Activated CD4-positive, alpha-beta memory T cell treated with anti-CD3 and anti-CD28 coated beads, Interleukin-2, amount 10 ng/mL, durations not matched to agents 7 days and 5 days (primary cell): ENCODE data around the gene LRRC4C. TPM values are rescaled to one million over a fixed set of nuclear protein-coding genes. Genes with fewer than 3 reads are reported as not detected.
"Not testable (repeated sequence)": the region's sequence is repeated elsewhere in the genome, so short reads cannot be mapped to it uniquely, and the experiment has no call there.

ENCODE experiments used
- CTCF ChIA-PET: fragments of 350-600 bp; sonication (Branson Sonifier 250); formaldehyde crosslinking; loops from one replicate; lab custom pipeline; 2021; ENCODE audit warnings: antibody characterized with exemption, inconsistent platforms; lab: Charles Lee
- POLR2A ChIA-PET: fragments of 350-600 bp; sonication (Branson Sonifier 250); formaldehyde crosslinking; loops from one replicate; lab custom pipeline; 2021; ENCODE audit warnings: antibody characterized with exemption; lab: Charles Lee
- DNase-seq: peaks from one replicate; pipeline ENCODE4 v3.0.0-alpha.2; 2020
- H3K27ac Mint-ChIP-seq: one replicate; pipeline ENCODE4 v1.8.0; 2021; ENCODE audit warnings: mild to moderate bottlenecking, mixed read lengths
- H3K27me3 Mint-ChIP-seq: one replicate; pipeline ENCODE4 v1.8.0; 2021; ENCODE audit warnings: mixed read lengths
- H3K36me3 Mint-ChIP-seq: one replicate; pipeline ENCODE4 v1.8.0; 2021; ENCODE audit warnings: low read depth, mixed read lengths
- H3K4me1 Mint-ChIP-seq: one replicate; pipeline ENCODE4 v1.8.0; 2021; ENCODE audit warnings: mixed read lengths
- H3K4me3 Mint-ChIP-seq: one replicate; pipeline ENCODE4 v1.8.0; 2021; ENCODE audit warnings: mild to moderate bottlenecking, mixed read lengths
- H3K9me3 Mint-ChIP-seq: one replicate; pipeline ENCODE4 v1.8.0; 2021; ENCODE audit warnings: mixed read lengths
- total RNA-seq, 2 experiments: library from RNA; stranded (reverse); gene quantifications; one replicate each; pipeline ENCODE4 v1.2.3, GENCODE V29; 2021

LRRC4C gene
- total RNA-seq, 2 experiments from 2014 or later = not detected

GRCh38 chr11:41042688-41043087, 416.8 kb downstream of the LRRC4C start:
- H3K36me3 Mint-ChIP-seq = no peaks in the 10 kb centered on the region

DNA sequence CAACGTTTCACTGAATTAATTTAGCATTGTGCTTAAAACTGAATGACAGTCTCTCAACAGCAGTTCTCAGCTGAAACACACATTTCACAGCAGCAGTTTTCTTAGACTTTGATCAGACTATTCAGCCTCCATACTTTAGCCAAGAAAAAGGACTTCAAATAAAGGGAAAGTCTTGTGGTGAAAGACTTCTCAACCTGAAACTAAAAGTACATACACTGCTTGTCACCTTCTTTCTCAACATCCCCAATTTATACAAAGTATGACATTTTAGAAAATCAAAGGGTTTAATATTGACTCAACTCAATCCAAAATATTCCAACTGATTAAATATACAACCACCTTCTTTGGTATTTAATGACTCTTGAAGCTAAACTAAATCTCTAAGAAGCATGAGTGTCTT, 419.0 kb downstream of the LRRC4C start:
- DNase-seq = no peak
- Mint-ChIP-seq H3K36me3 (no peaks in the 10 kb centered on the region), H3K4me1 (no peaks in the 10 kb centered on the region), H3K27me3 (no peaks in the 10 kb centered on the region), H3K27ac (no peak overlapping the region), H3K9me3 (peaks cover 2% of the 10 kb centered on the region), H3K4me3 (no peak overlapping the region)
- ChIA-PET CTCF (no interaction called here), POLR2A (no interaction called here)

More at GRCh38 chr11:41042688-41043087, 416.8 kb downstream of the LRRC4C start:
- Mint-ChIP-seq H3K4me1 (no peaks in the 10 kb centered on the region), H3K4me3 (no peak overlapping the region), H3K27me3 (no peaks in the 10 kb centered on the region), H3K27ac (no peak overlapping the region), H3K9me3 (peaks cover 2% of the 10 kb centered on the region)
- POLR2A ChIA-PET = no interaction called here
- DNase-seq = no peak
- CTCF ChIA-PET = interaction anchor here (0.7 kb wide), 1 partner anchor 8 kb away, joined by 4 read pairs; no protein-coding TSS in a partner anchor

- DNase-seq = no peak
- Mint-ChIP-seq H3K9me3 (no peaks in the 10 kb centered on the region), H3K4me3 (no peak overlapping the region), H3K27me3 (no peaks in the 10 kb centered on the region), H3K27ac (no peak overlapping the region), H3K36me3 (no peaks in the 10 kb centered on the region), H3K4me1 (no peaks in the 10 kb centered on the region)
- CTCF ChIA-PET = no interaction called here
- POLR2A ChIA-PET = no interaction called here
These were observed 419.9 kb downstream of the LRRC4C start for GRCh38 chr11:41039592-41039991.

- Mint-ChIP-seq H3K27me3 (no peaks in the 10 kb centered on the region), H3K36me3 (no peaks in the 10 kb centered on the region), H3K27ac (no peak overlapping the region), H3K4me1 (no peaks in the 10 kb centered on the region), H3K9me3 (peaks cover 9% of the 10 kb centered on the region), H3K4me3 (no peak overlapping the region)
- DNase-seq = no peak
- ChIA-PET CTCF (no interaction called here), POLR2A (no interaction called here)
These were observed 427.8 kb downstream of the LRRC4C start for GRCh38 chr11:41031551-41032060.

DNA sequence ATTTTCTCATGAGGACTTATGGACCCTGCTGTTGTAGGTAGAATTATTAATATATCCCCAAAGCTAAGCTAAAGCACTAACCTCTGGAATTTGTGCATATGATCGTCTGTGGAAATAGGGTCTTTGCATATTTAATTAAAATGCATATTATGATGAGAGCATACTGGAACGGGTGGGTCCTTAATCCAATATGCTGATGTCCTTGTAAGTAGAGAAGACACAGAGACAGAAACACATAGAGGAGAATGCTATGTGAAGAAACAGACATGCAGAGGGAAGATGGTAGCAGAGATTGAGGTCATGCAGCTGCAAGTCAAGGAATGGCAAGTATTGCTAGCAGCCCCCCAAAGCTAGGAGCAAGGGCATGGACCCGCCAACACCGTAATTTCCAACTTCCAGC, 439.2 kb downstream of the LRRC4C start:
- POLR2A ChIA-PET = no interaction called here
- no peaks in the 10 kb centered on the region for H3K4me1 Mint-ChIP-seq
- no peaks in the 10 kb centered on the region for H3K36me3 Mint-ChIP-seq
- H3K9me3 Mint-ChIP-seq = peaks cover 7% of the 10 kb centered on the region
- no peak overlapping the region for H3K4me3 Mint-ChIP-seq
- H3K27me3 Mint-ChIP-seq = no peaks in the 10 kb centered on the region
- no peak for DNase-seq
- no peak overlapping the region for H3K27ac Mint-ChIP-seq
- CTCF ChIA-PET = no interaction called here

DNA sequence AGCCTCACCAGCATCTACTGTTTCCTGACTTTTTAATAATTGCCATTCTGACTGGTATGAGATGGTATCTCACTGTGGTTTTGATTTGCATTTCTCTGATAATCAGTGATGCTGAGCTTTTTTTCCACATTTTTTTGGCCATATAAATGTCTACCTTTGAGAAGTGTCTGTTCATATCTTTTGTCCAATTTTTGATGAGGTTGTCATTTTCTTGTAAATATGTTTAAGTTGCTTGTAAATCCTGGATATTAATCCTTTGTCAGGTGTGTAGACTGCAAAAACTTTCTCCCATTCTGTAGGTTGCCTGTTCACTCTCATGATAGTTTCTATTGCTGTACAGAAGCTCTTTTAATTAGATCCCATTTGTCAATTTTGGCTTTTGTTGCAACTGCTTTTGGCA, 439.8 kb downstream of the LRRC4C start:
- POLR2A ChIA-PET, H3K27me3 Mint-ChIP-seq, H3K4me3 Mint-ChIP-seq, H3K36me3 Mint-ChIP-seq, H3K27ac Mint-ChIP-seq, CTCF ChIA-PET, DNase-seq, H3K4me1 Mint-ChIP-seq, H3K9me3 Mint-ChIP-seq: not testable (repeated sequence)

DNA sequence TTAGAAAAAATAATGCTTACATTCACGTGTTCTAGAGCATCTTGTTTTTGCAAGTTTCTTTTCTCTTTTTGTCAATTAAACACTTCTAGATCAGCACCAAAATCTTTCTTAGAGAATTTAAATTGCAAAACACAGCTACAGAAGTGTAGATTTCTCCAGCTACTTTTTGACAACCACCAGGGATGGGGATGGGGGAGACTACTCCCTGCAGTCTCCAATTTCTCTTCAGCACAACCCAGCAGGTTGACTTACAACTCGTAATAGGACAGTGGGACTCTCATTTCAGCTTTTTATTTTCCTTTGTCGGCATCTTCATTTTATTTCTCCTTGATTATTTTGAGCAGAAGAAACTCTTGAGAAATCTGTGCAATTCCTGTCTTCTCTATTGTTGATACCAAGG, 441.2 kb downstream of the LRRC4C start:
- no peak for DNase-seq
- Mint-ChIP-seq H3K27ac (no peak overlapping the region), H3K27me3 (no peaks in the 10 kb centered on the region), H3K4me1 (no peaks in the 10 kb centered on the region), H3K4me3 (no peak overlapping the region), H3K9me3 (peaks cover 5% of the 10 kb centered on the region), H3K36me3 (no peaks in the 10 kb centered on the region)
- ChIA-PET CTCF (no interaction called here), POLR2A (no interaction called here)

DNA sequence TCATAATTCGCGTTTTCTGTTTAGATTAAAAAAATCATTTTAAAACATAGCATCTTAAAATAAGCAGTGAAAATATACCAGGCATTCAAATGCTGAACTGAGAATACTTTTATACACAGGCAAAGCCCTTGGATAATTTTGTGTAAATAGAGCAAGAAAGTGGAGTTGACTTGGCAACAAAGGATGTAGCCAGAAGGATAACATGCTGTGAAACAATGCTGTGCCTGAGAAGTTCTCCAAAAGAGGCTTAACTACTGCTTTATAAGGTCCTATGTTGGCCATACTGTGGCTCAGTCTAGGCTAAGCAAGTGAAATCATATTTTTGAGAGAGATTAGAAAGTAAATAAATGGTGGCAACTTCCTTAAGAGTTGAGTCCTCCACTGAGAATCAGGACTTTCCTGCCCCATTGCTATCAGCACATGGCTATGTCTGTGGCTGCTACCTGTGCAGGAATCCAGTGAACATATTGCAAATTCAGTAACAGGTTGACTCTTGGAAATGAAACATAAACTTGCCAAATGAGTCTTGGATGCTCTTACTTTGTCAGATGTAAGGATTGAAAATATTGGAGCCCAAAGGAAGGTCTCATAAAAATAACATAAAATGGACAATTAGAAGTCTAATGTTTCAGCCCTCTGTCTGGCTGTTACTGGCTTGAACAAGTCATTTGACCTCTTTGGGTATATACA, 448.9 kb downstream of the LRRC4C start:
- no peaks in the 10 kb centered on the region for H3K27me3 Mint-ChIP-seq
- no peak overlapping the region for H3K4me3 Mint-ChIP-seq
- CTCF ChIA-PET = no interaction called here
- no peaks in the 10 kb centered on the region for H3K36me3 Mint-ChIP-seq
- no peak for DNase-seq
- H3K9me3 Mint-ChIP-seq = peaks cover 3% of the 10 kb centered on the region
- H3K27ac Mint-ChIP-seq = no peak overlapping the region
- H3K4me1 Mint-ChIP-seq = no peaks in the 10 kb centered on the region
- POLR2A ChIA-PET = no interaction called here

- H3K27me3 Mint-ChIP-seq = no peaks in the 10 kb centered on the region
- CTCF ChIA-PET = no interaction called here
- POLR2A ChIA-PET = no interaction called here
- DNase-seq = no peak
- no peaks in the 10 kb centered on the region for H3K36me3 Mint-ChIP-seq
- H3K9me3 Mint-ChIP-seq = peaks cover 3% of the 10 kb centered on the region
- H3K27ac Mint-ChIP-seq = no peak overlapping the region
- no peaks in the 10 kb centered on the region for H3K4me1 Mint-ChIP-seq
- H3K4me3 Mint-ChIP-seq = no peak overlapping the region
These were observed 453.5 kb downstream of the LRRC4C start for GRCh38 chr11:41005986-41006385.

DNA sequence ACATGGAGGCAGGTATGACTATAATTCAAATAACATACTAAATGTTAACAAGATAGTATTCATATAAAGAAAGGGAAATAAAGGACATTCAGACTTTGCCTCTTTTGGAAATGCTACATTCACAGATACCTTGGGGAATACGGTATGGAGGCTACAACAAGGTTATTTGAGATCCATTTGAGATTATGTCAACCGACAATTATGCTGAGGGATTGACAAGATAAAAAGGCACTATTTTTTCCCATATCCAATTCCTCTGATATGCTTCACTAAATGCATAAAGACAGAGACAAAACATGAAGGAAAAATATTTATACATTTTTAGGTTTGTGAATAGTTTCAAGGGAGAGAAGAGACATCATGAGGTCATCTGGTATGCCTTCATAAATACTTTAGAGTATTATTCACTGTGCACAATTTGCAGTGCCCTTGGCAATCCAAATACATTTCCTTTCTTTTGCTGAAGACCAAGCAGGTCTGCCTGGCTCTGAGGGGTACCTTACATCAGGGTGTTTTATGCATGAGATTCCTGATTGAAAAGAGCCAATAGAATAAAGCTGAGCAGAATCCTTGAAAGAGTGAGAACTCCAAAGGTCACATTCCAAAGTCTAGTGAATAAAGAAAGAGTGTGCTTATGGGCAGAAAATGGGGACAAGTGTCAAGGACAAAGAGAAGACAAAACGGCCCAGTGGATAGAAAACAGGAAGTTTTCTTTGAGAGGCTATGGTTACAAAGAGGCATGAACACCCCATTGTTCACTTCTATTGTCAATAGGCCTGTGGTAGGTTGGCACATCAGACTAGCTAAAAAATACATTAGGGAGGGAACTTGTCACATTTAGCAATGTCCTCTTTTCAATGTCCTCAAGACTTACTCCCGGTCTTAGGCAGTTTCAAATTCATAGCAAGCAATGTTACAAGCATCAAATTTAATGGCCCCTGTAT, 455.8 kb downstream of the LRRC4C start:
- no peaks in the 10 kb centered on the region for H3K4me1 Mint-ChIP-seq
- DNase-seq = no peak
- no peaks in the 10 kb centered on the region for H3K27me3 Mint-ChIP-seq
- H3K27ac Mint-ChIP-seq = no peak overlapping the region
- peaks cover 6% of the 10 kb centered on the region for H3K9me3 Mint-ChIP-seq
- H3K4me3 Mint-ChIP-seq = no peak overlapping the region
- ChIA-PET CTCF (no interaction called here), POLR2A (no interaction called here)
- H3K36me3 Mint-ChIP-seq = no peaks in the 10 kb centered on the region

GRCh38 chr11:40998920-40999319, 460.5 kb downstream of the LRRC4C start:
- no peak overlapping the region for H3K27ac Mint-ChIP-seq
- ChIA-PET CTCF (no interaction called here), POLR2A (no interaction called here)
- no peak overlapping the region for H3K4me3 Mint-ChIP-seq
- H3K27me3 Mint-ChIP-seq = no peaks in the 10 kb centered on the region
- no peaks in the 10 kb centered on the region for H3K36me3 Mint-ChIP-seq
- H3K4me1 Mint-ChIP-seq = no peaks in the 10 kb centered on the region
- DNase-seq = no peak
- H3K9me3 Mint-ChIP-seq = peaks cover 11% of the 10 kb centered on the region

GRCh38 chr11:40987776-40988435, 471.5 kb downstream of the LRRC4C start:
- no peak overlapping the region for H3K4me3 Mint-ChIP-seq
- H3K27me3 Mint-ChIP-seq = no peaks in the 10 kb centered on the region
- CTCF ChIA-PET = no interaction called here
- H3K36me3 Mint-ChIP-seq = no peaks in the 10 kb centered on the region
- peaks cover 16% of the 10 kb centered on the region for H3K9me3 Mint-ChIP-seq
- DNase-seq = no peak
- H3K27ac Mint-ChIP-seq = no peak overlapping the region
- no peaks in the 10 kb centered on the region for H3K4me1 Mint-ChIP-seq
- POLR2A ChIA-PET = no interaction called here

GRCh38 chr11:40986320-40986719, 473.1 kb downstream of the LRRC4C start:
- Mint-ChIP-seq H3K9me3 (peaks cover 16% of the 10 kb centered on the region), H3K27me3 (no peaks in the 10 kb centered on the region), H3K4me3 (no peak overlapping the region), H3K4me1 (no peaks in the 10 kb centered on the region), H3K36me3 (no peaks in the 10 kb centered on the region), H3K27ac (no peak overlapping the region)
- ChIA-PET CTCF (no interaction called here), POLR2A (no interaction called here)
- DNase-seq = no peak
